Activated CD8-positive, alpha-beta T cell treated with anti-CD3 and anti-CD28 coated beads, Interleukin-2, amount 10 ng/mL, durations not matched to agents 7 days and 5 days (primary cell): Measurements from ENCODE around the gene COL27A1. TPM values are rescaled to one million over a fixed set of nuclear protein-coding genes. Genes with fewer than 3 reads are reported as not detected.
A peak's percentile ranks its signal among the peaks of the same experiment; 100 is the strongest.

Experiments
- microRNA-seq: library from miRNA; unstranded; fragments of <30 nt; microRNA quantifications from one replicate; pipeline ENCODE4 v1.2.0, GENCODE V29; 2022
- total RNA-seq, 2 experiments: library from RNA; stranded (reverse); gene quantifications; one replicate each; pipeline ENCODE4 v1.2.3, GENCODE V29; 2021

The COL27A1 gene
- total RNA-seq, 2 experiments from 2014 or later: 0.47 to 0.99 TPM

Small RNA genes lying within 50 kb of the gene (microRNA-seq; reads per million reads assigned to microRNA genes)
- 79.2 reads per million, percentile 56 among the genes with 10 or more reads in this experiment for gene MIR455

Other genes with a start within 250 kb of the COL27A1 start
- not detected for gene AMBP, start 77.2 kb upstream of the COL27A1 start, total RNA-seq
- not detected for gene KIF12, start 56.2 kb upstream of the COL27A1 start, total RNA-seq
- gene ORM1, start 167.6 kb downstream of the COL27A1 start, total RNA-seq: not detected
- gene ORM2, start 174.3 kb downstream of the COL27A1 start, total RNA-seq: not detected
- 100 to 1,000 TPM; 413 to 430 TPM for gene AKNA, start 232.4 kb downstream of the COL27A1 start, total RNA-seq